Right atrium auricular region (tissue), 2 donors: ENCODE measurements around the gene TCHP. TPM values are rescaled to one million over a fixed set of nuclear protein-coding genes. Genes with fewer than 3 reads are reported as not detected.

Source experiments
- DNase-seq: peaks from one replicate; pipeline ENCODE4 v3.0.0-alpha.2; 2019; ENCODE audit warnings: low spot score
- H3K27ac ChIP-seq, 2 donors: fragments of 200-600 bp; sonication (generic); 1 replicate in 1 of 2; 2 replicates in 1 of 2; pipeline ENCODE4 v1.5.1; 2016 to 2019
- H3K27me3 ChIP-seq, 2 donors: fragments of 200-600 bp; sonication (generic); one replicate each; pipeline versions ENCODE4 v1.5.1 to v1.6.0; 2017 to 2019
- H3K36me3 ChIP-seq: fragments of 200-600 bp; sonication (generic); one replicate; pipeline ENCODE4 v1.5.1; 2016
- H3K4me1 ChIP-seq, 2 donors: fragments of 200-600 bp; sonication (generic); one replicate each; pipeline versions ENCODE4 v1.5.1 to v1.6.0; 2017 to 2019
- H3K4me3 ChIP-seq, 2 donors: fragments of 200-600 bp; sonication (generic); 1 replicate in 1 of 2; 2 replicates in 1 of 2; pipeline ENCODE4 v1.5.1; 2017 to 2019; ENCODE audit warnings: mild to moderate bottlenecking in 1 of 2, moderate library complexity in 1 of 2
- H3K9me3 ChIP-seq, 2 donors: fragments of 200-600 bp; sonication (generic); one replicate each; pipeline ENCODE4 v1.5.1; 2019
- total RNA-seq, 2 donors: library from RNA; depleted of rRNA; stranded (reverse); fragments of >200 nt; gene quantifications; one replicate each; pipeline ENCODE4 v1.1.0, GENCODE V29; 2016
- TF ChIP-seq, protein P1 (sequence below), 2 donors: fragments of 200-600 bp; sonication (generic); IDR thresholded peaks; one replicate each; pipeline ENCODE4 v1.5.1; 2019; ENCODE audit warnings: antibody characterized with exemption in 2 of 2

Gene TCHP
- total RNA-seq, 2 donors from 2014 or later: 6.4 to 9.4 TPM

DNA sequence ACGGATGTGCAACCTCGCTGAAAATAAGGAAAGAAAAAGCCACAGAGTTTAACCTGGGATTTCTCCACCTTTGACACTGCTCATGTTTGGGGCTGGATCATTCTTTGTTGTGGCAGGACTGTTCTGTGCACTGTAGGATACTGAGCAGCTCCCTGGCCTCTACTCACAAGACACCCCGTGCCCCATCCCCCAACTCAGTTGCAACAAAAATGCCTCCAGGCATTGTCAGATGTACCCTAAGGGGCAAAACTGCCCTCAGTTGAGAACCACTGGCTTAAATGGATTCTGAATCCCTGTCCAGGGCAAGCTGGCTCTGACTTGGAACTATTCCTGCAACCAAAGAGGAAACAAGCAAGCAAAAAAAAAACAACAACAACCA is 21.8 kb upstream of the TCHP start:
- H3K9me3 ChIP-seq: no peaks in the 10 kb centered on the region
- H3K4me1 ChIP-seq: peaks cover 0 to 38% of the 10 kb centered on the region in 2 donors
- no peaks in the 10 kb centered on the region for H3K27me3 ChIP-seq
- TF ChIP-seq, protein P1, sequence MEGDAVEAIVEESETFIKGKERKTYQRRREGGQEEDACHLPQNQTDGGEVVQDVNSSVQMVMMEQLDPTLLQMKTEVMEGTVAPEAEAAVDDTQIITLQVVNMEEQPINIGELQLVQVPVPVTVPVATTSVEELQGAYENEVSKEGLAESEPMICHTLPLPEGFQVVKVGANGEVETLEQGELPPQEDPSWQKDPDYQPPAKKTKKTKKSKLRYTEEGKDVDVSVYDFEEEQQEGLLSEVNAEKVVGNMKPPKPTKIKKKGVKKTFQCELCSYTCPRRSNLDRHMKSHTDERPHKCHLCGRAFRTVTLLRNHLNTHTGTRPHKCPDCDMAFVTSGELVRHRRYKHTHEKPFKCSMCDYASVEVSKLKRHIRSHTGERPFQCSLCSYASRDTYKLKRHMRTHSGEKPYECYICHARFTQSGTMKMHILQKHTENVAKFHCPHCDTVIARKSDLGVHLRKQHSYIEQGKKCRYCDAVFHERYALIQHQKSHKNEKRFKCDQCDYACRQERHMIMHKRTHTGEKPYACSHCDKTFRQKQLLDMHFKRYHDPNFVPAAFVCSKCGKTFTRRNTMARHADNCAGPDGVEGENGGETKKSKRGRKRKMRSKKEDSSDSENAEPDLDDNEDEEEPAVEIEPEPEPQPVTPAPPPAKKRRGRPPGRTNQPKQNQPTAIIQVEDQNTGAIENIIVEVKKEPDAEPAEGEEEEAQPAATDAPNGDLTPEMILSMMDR (IDR thresholded peaks at IDR 0.05): no peak
- no peaks in the 10 kb centered on the region for H3K36me3 ChIP-seq
- no peak for DNase-seq
- no peak overlapping the region for H3K4me3 ChIP-seq
- H3K27ac ChIP-seq: no peak overlapping the region

DNA sequence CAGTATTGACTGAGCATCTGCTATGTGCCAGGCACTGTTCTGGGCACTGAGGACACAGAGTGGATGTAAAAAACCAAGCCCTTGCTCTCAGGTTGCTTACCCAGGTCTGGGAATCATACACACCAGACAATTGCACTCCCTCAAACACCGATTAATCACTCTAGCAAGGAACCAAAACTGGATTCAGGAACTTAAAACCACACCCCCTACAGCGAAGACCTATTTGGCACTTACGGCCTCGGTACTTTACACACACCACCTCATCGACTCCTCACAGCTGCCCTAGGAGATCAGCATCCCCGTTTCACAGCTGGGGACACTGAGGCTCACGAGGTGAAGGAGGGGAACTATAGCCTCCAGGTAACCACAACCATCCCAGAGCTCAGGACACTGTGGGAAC is 21.3 kb upstream of the TCHP start:
- Histone ChIP-seq H3K27ac (peak overlapping the region in 1 of 2 donors; percentile 79), H3K27me3 (no peaks in the 10 kb centered on the region), H3K36me3 (no peaks in the 10 kb centered on the region), H3K9me3 (no peaks in the 10 kb centered on the region), H3K4me3 (peak overlapping the region; percentile 68 to 76), H3K4me1 (peaks cover 0 to 38% of the 10 kb centered on the region in 2 donors)
- TF ChIP-seq, protein P1 (IDR thresholded peaks at IDR 0.05): no peak
- no peak for DNase-seq

DNA sequence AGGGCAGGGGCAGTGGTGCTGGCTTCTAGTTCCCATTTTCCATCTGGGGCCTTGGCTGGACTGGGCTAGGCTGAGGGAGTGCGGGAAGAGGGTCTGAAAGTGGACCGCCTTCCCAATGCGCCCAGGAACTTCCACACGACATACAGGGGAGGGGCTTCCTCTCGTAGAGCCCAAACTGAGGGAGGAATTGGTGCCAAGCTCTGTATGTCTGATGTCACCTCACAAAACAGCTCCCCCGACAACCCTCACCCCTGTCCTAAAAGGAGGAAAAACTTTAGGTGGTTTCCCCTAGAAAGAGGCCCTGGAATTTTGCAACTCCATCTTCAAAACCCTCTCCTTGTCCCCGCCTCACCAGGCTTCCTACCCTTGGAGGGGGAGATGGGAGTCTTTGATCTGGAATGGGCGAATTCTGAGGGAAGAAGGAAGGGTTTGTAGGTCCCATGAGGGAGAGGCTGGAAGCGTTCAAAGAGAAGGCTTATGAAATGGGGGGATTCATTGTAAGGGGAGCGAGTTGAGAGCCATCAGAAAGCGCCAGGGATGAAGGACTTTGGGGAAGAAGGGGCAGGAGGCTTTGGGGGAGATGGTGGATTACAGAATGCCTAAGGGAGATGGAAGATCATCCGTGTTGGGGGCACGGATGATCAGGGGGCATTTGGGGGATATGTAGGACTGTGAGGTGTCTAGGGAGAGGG is 20.6 kb upstream of the TCHP start:
- no peak for DNase-seq
- Histone ChIP-seq H3K27me3 (no peaks in the 10 kb centered on the region), H3K4me3 (peak overlapping the region; percentile 68 to 76), H3K36me3 (no peaks in the 10 kb centered on the region), H3K4me1 (peaks cover 0 to 38% of the 10 kb centered on the region in 2 donors), H3K9me3 (no peaks in the 10 kb centered on the region), H3K27ac (peak overlapping the region; percentile 74 to 79)
- TF ChIP-seq, protein P1 (IDR thresholded peaks at IDR 0.05): no peak

DNA sequence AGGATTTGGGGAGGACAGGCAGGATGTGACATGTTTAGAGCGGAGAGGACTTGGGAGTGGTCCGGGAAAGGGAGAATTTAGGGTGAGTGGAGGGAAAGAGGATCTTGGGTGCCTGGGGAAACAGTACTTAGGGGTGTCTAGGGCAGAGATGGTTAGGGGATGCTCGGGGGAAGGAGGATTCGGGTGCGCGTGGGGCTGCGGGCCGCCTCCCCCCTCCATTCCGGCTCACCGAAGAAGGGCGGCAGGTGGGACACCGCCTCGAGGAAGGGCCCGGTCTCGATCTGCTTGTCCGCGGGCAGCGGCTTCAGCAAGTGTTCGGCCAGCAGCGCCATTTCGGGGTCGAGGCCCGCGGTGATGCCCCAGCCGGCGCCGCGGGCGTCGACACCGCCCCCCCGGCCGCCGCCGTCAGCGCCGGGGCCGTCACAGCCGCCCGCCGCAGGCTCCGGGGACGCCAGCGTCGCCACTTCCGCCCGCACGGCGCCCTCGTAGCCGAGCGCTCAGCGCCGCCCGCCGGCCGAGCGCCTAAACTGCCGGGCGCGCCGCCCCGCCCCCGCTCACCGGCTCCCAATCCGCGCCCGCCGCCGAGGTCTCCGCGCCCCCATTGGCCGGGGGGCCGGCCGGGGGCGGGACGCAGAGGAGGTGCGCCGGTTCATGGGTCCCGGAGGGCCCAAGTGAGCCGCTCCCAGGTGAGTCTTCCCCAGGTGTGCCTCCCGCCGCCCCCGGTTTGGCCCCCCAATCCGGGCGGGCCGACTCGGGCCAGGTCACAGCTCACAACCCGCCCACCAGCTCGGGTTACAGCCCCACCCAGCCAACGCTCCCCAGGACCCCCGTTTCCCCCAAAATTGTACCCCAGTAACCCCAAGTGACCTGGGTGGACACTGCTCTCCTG is 19.8 kb upstream of the TCHP start, which contains the start of gene GLTP:
TSS of gene GLTP (minus strand) at position 499 of the 889 bp plus-strand sequence. CDS start at position 332, 167 bp downstream.
- TF ChIP-seq, protein P1 (IDR thresholded peaks at IDR 0.05): peak; percentile 61 to 67
- peak; percentile 60 for DNase-seq

DNA sequence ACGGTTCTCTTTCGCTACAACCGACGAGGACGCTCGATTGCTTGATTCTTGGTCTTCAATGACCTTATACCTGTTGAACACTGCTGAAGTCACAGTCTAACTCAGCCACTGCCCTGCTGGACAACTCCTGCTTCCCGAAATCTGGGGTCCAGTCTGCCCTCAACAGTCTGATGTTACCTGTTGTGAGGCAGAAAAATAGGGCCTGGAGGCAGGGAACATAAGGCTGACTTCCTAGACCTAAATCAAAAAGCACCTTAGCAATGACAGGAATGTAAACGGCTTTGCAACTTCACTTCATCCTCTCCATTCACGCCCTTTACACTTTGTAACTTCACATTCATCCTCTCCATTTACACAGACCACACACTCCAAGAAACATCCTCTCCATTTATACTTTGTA is 19.1 kb upstream of the TCHP start:
- no peaks in the 10 kb centered on the region for H3K36me3 ChIP-seq
- H3K27me3 ChIP-seq: no peaks in the 10 kb centered on the region
- H3K9me3 ChIP-seq: no peaks in the 10 kb centered on the region
- DNase-seq: no peak
- peaks cover 0 to 32% of the 10 kb centered on the region in 2 donors for H3K4me1 ChIP-seq
- TF ChIP-seq, protein P1 (IDR thresholded peaks at IDR 0.05): no peak
- H3K27ac ChIP-seq: peak overlapping the region; percentile 59 to 73
- peak overlapping the region; percentile 56 to 68 for H3K4me3 ChIP-seq

More for the DNA sequence above, 19.8 kb upstream of the TCHP start, which contains the start of gene GLTP:
- peaks cover 0 to 36% of the 10 kb centered on the region in 2 donors for H3K4me1 ChIP-seq
- no peaks in the 10 kb centered on the region for H3K9me3 ChIP-seq
- H3K27ac ChIP-seq: peak within 1 kb of the TSS; percentile 74 to 79
- peak within 1 kb of the TSS; percentile 68 to 76 for H3K4me3 ChIP-seq
- no peaks in the 10 kb centered on the region for H3K36me3 ChIP-seq
- H3K27me3 ChIP-seq: no peaks in the 10 kb centered on the region
